Endometrial microvascular endothelial cells (primary cell): ENCODE data around the gene FASTK. TPM values are rescaled to one million over a fixed set of nuclear protein-coding genes. Genes with fewer than 3 reads are reported as not detected.

Source experiments
- in situ Hi-C: cut with HindIII; loops from 2 replicates; pipeline ENCODE4 v1.10.0; 2017; ENCODE audit warnings: low sequenced_read_pairs, low pct_unique_long_range_greater_than_20kb; ENCODE audit errors: inconsistent ontology term
- total RNA-seq: library from RNA; depleted of rRNA; stranded (reverse); fragments of >200 nt; gene quantifications from one replicate; pipeline ENCODE4 v1.2.3, GENCODE V29; 2015; ENCODE audit errors: inconsistent ontology term

FASTK gene
- total RNA-seq, 1 donor from 2014 or later, result 95.0 TPM

- in situ Hi-C loops, result no loop called here
These were observed 22.4 kb upstream of the FASTK start for GRCh38 chr7:151102991-151103390.

- in situ Hi-C loops, result no loop called here
These were observed 21.2 kb upstream of the FASTK start for GRCh38 chr7:151101621-151102396.

DNA sequence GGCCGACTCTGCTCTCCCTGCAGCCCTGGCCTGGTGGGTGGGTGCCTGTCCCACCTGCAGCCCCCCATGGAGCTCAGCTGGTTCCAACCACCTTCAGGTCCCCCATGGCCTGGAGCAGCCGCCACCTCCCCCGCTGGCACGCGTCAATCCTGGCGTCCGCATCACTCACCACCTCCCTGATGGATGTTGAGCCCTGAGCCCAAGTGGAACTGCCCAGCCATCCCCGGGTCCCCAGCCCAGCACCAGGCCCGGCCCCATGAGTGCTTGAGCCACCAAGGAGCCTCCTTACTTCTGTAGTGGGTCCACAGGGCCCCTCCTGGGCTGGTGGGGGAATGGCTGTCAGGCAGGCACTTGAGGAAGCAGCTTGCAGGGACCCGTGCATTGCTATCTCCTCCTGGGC is 20.3 kb upstream of the FASTK start:
- in situ Hi-C loops, result no loop called here

DNA sequence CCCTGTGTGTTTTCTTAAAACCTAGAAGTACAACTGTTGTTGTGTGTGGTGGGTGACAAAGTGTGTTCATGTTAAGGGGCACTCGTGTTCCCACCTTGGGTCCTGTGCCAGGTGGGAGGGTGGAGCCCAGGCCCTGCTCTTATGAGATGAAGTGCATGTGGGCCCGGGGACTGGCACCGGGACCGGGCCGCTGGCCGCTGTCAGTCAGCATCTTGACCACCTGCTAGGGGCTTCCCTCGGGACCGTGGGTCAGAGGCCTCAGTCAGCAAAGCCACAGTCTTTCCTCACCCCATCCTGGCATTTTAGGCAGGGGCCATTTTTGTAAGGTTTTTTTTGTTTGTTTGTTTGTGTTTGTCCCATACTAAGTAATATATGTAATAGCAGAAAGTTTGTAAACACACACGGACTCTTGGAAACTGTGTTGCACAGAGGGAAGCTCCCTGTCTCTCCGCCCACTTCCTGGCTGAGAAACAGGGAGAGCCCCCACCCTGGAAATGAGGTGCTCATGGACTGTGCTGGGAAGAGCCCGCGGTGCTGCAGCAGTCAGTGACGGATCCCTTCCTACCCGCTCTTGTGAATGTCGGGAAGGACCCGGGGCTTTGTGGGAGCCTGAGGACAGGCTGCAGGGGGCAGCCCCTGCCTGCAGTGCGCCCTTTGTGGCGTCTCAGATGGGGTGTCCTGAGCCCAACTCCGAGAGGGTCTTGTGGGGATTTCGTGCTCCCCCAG is 19.0 kb upstream of the FASTK start:
- in situ Hi-C loops, result no loop called here

- in situ Hi-C loops, result no loop called here
These were observed 15.3 kb upstream of the FASTK start for GRCh38 chr7:151095828-151096475.

DNA sequence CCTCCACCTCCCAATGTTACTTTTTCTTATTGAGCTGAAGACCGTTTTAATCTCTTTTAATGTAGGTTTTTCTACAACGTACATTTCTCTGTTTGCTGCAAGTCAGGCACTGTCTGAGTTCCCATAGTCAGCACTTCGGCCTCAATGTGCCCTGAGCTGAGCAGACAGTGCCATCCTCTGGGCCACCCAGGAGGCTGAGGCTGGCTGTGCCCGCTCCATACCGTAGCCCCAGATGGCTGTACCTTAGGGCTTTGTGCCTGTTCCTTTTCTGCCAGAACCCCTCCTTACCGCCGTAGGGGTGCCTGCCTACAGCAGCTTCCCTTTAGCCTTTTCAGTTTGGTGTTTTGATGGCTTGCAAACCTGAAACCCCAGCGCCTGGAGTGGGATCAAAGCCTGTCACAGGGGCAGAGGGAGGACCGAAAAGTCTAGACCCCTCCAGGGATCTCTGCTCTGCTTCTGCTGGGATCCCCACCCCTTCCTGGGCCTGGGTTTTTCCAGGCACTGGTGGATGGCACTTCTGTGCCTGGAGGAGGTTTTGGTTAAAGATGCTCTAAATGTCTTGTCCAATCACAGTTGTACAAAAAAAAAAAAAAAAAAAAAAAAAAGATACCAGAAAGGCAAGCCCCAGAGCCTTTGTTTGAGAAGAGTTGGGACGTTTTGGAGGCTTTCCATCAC is 14.7 kb upstream of the FASTK start:
- in situ Hi-C loops, result no loop called here

DNA sequence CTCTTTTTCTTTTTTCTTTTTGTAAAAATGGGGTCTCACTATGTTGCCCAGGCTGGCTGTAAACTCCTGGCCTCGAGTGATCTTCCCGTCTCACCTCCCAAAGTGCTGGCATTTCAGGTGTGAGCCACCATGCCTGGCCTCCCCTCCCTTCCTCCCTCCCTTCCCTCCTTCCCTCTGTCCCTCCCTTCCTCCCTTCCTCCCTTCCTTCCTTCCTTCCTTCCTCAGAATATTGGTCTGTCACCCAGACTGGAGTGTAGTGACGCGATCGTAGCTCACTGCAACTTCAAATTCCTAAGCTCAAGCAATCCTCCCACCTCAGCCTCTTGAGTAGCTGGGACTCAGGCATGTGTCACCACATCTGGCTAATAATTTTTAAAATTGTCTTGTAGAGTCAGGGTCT is 14.1 kb upstream of the FASTK start:
- in situ Hi-C loops, result no loop called here

- in situ Hi-C loops, result no loop called here
These were observed 13.1 kb upstream of the FASTK start for GRCh38 chr7:151093748-151094147.

GRCh38 chr7:151091988-151092387 is 11.4 kb upstream of the FASTK start:
- in situ Hi-C loops, result no loop called here

DNA sequence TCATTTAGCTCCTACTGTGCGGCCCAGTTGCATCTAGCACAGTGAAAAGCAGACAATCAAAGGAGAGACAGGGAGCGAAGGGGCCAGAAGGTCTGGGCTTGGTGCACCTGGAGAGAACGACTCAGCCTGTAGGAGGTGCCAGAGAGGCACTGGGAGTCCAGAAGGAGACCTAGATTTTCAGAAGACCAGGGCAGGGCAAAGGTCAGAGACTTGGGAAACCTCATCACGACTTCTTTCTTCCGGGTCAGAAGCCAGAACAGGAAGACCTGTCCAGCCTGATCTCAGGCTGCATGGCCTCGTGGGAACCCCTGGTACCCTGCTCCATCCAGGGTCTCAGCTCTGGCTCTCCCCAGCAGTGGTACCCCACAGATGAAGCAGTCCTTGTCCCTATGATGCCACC is 10.8 kb upstream of the FASTK start:
- in situ Hi-C loops, result no loop called here

DNA sequence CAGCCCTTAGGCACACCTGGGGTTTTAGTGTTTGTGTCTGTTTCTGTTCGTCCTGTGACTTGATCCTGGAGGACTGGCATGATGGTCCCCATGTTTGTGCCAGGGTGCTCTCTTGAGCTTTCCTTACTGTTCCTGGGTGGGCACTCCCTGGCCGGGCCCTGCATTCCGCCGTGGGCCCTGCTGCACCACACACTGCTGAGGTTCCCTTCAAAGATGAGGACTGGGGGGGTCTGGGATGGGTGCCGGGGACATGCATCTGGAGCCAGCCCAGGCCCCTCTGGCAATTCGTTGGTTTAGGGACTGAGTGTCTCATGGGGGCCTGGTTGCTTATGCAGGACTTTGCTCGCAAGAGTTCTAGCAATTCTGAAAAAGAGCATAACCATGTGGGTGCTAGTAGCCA is 10.4 kb upstream of the FASTK start:
- in situ Hi-C loops, result no loop called here

DNA sequence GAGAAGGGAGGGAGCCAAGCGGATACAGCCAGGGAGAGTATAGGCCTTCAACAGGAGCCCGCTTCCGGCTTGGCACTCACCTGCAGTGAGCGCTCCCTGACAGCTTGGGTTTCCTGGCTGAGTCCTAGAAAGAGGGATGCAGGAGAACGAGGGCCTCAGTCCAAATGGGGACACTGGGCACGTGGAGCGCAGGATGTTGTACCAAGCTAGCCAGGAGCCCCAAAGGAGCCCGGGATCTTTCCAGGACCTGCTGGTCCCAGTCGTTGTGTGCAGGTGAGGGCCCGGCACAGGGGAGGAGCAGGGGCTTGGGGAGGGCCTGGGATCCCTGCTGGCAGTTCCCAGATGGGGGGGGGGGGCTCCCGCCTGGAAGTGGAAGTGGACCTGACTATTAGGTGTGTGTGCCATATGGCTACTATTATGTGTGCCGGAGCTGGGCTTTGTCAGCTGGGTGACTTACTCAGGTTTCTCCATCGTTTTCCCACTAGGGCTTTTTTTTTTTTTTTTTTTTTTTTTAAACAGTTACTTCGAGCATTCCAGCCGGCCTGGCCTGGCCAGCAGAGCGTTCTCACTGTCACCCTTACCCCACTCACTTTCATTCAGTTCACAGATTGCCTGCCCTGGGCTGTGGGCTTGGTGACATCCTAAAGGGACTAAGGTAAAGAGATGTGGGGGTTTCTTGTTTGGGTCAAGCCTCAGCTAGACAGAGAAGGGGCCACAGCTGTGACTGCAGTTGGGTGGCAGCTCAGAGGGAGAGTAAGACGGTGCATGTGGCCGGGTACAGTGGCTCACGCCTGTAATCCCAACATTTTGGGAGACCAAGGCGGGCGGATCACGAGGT is 9.5 kb upstream of the FASTK start:
- in situ Hi-C loops, result loop anchor here (10.0 kb wide), 1 partner anchor 75 kb away; the partner anchor contains the start of gene GBX1

GRCh38 chr7:151088856-151089699 is 8.5 kb upstream of the FASTK start:
- in situ Hi-C loops, result loop anchor here (10.0 kb wide), 1 partner anchor 76 kb away; the partner anchor contains the start of gene GBX1

- in situ Hi-C loops, result loop anchor here (10.0 kb wide), 1 partner anchor 77 kb away; the partner anchor contains the start of gene GBX1
These were observed 7.6 kb upstream of the FASTK start for GRCh38 chr7:151088019-151088855.

DNA sequence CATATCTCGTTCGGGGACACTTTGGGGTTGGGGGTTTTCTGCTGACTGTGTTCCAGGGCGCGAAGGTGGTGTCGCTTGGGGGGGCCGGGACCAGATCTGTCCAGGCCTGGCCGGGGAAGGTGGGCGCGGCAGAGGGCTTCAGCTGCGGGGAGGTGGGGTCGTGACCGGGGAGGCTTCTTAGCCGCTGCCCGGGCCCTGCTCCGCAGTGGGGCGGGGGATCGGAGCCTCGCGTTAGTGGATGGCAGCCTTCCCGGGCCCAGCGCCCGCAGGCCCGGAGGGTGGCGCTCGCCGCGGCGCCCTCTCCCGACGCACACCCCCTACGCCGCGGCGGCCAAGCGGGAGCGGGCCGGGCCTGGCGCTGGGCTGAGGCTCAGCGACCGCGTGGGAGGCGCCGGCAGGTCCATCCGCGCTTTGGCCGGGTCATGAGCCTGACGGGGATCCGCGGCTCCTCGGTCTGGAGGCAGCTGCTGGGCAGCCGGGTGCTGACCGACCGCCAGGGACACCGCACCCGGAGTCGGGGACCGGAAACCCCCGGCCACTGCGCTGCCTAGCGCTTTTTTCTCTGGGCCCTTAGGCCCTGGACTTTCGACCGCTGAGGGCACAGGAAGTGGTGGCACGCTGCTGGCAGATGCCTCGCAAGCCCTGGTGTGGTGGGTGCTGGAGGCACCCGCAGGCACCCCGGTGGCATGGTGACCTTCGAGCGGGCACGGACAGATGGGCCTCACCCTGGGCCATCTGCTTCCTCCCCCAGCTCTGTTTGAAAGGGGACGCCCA is 6.8 kb upstream of the FASTK start:
- in situ Hi-C loops, result loop anchor here (10.0 kb wide), 1 partner anchor 77 kb away; the partner anchor contains the start of gene GBX1

- in situ Hi-C loops, result loop anchor here (10.0 kb wide), 1 partner anchor 78 kb away; the partner anchor contains the start of gene GBX1
These were observed 6.2 kb upstream of the FASTK start for GRCh38 chr7:151086802-151087244.
